Ishikawa (cell line): ENCODE results near the gene TNC.

Source experiments
- CEBPB ChIP-seq: IDR thresholded peaks from 2 replicates; pipeline ENCODE4 v1.6.1; 2012
- CREB1 ChIP-seq: IDR thresholded peaks from 2 replicates; pipeline ENCODE4 v1.6.1; 2012; ENCODE audit warnings: low read depth
- EGR1 ChIP-seq: IDR thresholded peaks from 2 replicates; pipeline ENCODE4 v1.6.1; 2012
- EP300 ChIP-seq: IDR thresholded peaks from 2 replicates; pipeline ENCODE4 v1.6.1; 2012; ENCODE audit warnings: borderline replicate concordance
- FOXM1 ChIP-seq: IDR thresholded peaks from 2 replicates; pipeline ENCODE4 v1.6.1; 2012; ENCODE audit warnings: low read depth, borderline replicate concordance
- MAX ChIP-seq: IDR thresholded peaks from 2 replicates; pipeline ENCODE4 v1.6.1; 2012
- NFIC ChIP-seq: IDR thresholded peaks from 2 replicates; pipeline ENCODE4 v1.6.1; 2012
- RAD21 ChIP-seq: IDR thresholded peaks from 2 replicates; pipeline ENCODE4 v1.6.1; 2012; ENCODE audit warnings: low read depth
- REST ChIP-seq: IDR thresholded peaks from 2 replicates; pipeline ENCODE4 v1.6.1; 2012; ENCODE audit warnings: low read depth, mild to moderate bottlenecking
- TAF1 ChIP-seq: IDR thresholded peaks from 2 replicates; pipeline ENCODE4 v1.6.1; 2012; ENCODE audit warnings: low read depth, mild to moderate bottlenecking
- TCF12 ChIP-seq: IDR thresholded peaks from 2 replicates; pipeline ENCODE4 v1.6.1; 2012; ENCODE audit warnings: low read depth
- TEAD4 ChIP-seq: IDR thresholded peaks from 2 replicates; pipeline ENCODE4 v1.6.1; 2012
- YY1 ChIP-seq: IDR thresholded peaks from 2 replicates; pipeline ENCODE4 v1.6.1; 2012; ENCODE audit warnings: low read depth
- ZBTB7A ChIP-seq: IDR thresholded peaks from 2 replicates; pipeline ENCODE4 v1.6.1; 2012; ENCODE audit warnings: low read depth
- TF ChIP-seq, protein P1 (sequence below): IDR thresholded peaks from 2 replicates; pipeline ENCODE4 v1.6.1; 2012

The TNC gene

GRCh38 chr9:115115924-115116323 is 2.0 kb downstream of the TNC start:
- no peak for TF ChIP-seq ZBTB7A
- TF ChIP-seq TCF12: no peak
- no peak for TF ChIP-seq MAX
- TF ChIP-seq EGR1: no peak
- no peak for TF ChIP-seq TEAD4
- no peak for TF ChIP-seq FOXM1
- no peak for TF ChIP-seq CREB1
- TF ChIP-seq CEBPB: peak; percentile 78
- TF ChIP-seq REST: no peak

DNA sequence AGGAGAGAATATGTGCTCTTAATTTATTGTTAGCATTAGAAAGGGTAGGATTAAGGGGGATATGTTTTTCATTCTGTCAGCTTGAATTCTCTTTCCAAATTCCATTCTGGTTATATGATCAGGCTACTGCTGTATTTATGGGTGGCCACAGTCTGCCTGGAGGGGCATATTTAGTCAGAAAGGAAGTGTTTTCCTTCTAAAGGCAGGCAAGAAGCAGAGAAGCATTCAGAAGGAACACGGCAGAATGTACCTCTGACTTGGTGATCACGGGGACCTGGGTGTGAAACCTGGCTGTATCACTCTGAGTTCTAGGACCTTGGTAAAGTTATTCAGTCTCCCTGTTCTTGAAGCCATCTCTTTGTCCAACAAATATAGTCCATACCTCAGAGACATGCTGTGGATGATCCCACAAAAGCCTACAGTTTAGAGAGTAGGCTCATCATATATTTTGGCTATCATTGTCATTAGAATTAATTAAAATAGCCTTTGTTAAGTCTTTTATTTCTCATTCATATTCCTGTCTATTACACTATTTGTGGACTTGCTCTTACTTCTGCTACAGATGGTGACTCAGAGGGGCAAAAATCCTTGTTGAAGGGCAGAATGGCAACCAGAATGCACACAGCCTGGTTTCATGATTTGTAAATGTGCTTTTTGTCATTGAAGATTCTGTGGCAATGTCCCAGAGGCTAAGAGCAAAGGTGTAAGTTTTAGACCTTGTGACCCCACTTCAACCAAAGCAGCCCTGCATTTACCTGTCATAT is 2.7 kb downstream of the TNC start:
- TF ChIP-seq TEAD4 (peak; percentile 40; the same call in 1 of the 2 replicates), YY1 (no peak)

DNA sequence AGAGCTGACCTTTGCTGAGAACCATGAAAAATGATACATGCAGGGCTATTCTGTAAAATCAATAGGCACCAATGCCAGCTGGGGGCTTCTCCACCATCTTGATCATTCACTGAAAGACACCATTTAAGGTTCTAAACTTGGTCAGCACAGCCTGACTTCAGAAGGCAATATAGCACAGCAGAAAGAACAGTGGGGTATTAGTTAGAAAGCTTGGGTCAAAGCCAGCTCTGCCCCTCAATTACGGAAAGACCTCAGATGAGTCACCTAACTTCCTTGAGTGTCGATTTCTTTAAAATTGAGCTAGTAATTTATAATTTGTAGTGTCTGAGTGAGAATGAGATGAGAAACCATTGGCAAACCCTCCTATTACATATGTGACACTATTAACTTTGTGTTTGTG is 3.4 kb downstream of the TNC start:
- 0 out of 2 replicates have a peak, but pooled peaks have one; percentile 5 for TF ChIP-seq EP300
- no peak for TF ChIP-seq EGR1
- 0 out of 2 replicates have a peak, but pooled peaks have one; percentile 42 for TF ChIP-seq FOXM1
- no peak; the same call in 1 of the 2 replicates for TF ChIP-seq TCF12
- peak; percentile 44 for TF ChIP-seq NFIC
- TF ChIP-seq CREB1: no peak
- TF ChIP-seq, protein P1, sequence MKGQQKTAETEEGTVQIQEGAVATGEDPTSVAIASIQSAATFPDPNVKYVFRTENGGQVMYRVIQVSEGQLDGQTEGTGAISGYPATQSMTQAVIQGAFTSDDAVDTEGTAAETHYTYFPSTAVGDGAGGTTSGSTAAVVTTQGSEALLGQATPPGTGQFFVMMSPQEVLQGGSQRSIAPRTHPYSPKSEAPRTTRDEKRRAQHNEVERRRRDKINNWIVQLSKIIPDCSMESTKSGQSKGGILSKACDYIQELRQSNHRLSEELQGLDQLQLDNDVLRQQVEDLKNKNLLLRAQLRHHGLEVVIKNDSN: no peak
- no peak for TF ChIP-seq TEAD4

GRCh38 chr9:115114084-115114483 is 3.9 kb downstream of the TNC start:
- no peak for TF ChIP-seq MAX
- TF ChIP-seq CREB1: no peak
- no peak for TF ChIP-seq TCF12
- no peak for TF ChIP-seq TAF1

DNA sequence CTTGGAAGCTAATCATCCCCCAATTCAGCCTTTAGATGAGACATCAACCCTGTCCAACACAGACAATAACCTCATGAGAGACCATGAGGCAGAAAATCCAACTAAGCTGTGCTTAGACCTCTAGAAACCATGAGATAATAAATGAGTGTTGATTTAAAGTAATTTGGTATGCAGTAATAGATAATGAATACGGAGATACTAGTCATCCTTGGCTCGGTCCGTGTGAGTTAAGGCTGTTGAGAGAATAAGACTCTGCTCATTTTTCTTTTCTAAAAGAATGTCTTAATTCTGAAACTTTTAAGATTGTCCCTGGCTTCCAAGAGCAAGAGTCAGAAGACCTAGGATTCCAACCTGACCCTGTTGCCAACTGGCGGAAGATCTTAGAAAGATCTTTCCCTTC is 6.1 kb downstream of the TNC start:
- TF ChIP-seq RAD21 (no peak), CEBPB (no peak), REST (no peak), EGR1 (no peak), FOXM1 (no peak), TAF1 (no peak), TCF12 (no peak), MAX (no peak), CREB1 (no peak), ZBTB7A (no peak), YY1 (no peak), NFIC (no peak)
- TF ChIP-seq, protein P1: no peak

GRCh38 chr9:115109486-115109885 is 8.5 kb downstream of the TNC start:
- TF ChIP-seq EGR1: no peak
- TF ChIP-seq REST: peak; percentile 84
